PC-9 (cell line): ENCODE measurements around the gene IMMP2L.

Experiments used
- EZH2 ChIP-seq: fragments of 200-600 bp; sonication (generic); IDR thresholded peaks from 2 replicates; pipeline ENCODE4 v1.8.0; 2017; ENCODE audit warnings: antibody characterized with exemption, low read depth
- TF ChIP-seq, protein P1 (sequence below): fragments of 200-600 bp; sonication (generic); conservative IDR thresholded peaks from 2 replicates; pipeline ENCODE4 v1.6.1; 2017; ENCODE audit warnings: mixed run types, antibody characterized with exemption, mild to moderate bottlenecking, moderate library complexity

GRCh38 chr7:111059833-111060232 is 502.5 kb downstream of the IMMP2L start:
- no peak for TF ChIP-seq EZH2
- TF ChIP-seq, protein P1, sequence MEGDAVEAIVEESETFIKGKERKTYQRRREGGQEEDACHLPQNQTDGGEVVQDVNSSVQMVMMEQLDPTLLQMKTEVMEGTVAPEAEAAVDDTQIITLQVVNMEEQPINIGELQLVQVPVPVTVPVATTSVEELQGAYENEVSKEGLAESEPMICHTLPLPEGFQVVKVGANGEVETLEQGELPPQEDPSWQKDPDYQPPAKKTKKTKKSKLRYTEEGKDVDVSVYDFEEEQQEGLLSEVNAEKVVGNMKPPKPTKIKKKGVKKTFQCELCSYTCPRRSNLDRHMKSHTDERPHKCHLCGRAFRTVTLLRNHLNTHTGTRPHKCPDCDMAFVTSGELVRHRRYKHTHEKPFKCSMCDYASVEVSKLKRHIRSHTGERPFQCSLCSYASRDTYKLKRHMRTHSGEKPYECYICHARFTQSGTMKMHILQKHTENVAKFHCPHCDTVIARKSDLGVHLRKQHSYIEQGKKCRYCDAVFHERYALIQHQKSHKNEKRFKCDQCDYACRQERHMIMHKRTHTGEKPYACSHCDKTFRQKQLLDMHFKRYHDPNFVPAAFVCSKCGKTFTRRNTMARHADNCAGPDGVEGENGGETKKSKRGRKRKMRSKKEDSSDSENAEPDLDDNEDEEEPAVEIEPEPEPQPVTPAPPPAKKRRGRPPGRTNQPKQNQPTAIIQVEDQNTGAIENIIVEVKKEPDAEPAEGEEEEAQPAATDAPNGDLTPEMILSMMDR: no peak
